H9 (cell line): ENCODE data around the gene CCDC27. TPM values are rescaled to one million over a fixed set of nuclear protein-coding genes. Genes with fewer than 3 reads are reported as not detected.

Experiments used
- DNase-seq: peaks from one replicate; pipeline ENCODE4 v3.0.0-alpha.2; 2017
- H2AFZ ChIP-seq: one replicate; pipeline ENCODE4 v1.6.1; 2013; ENCODE audit warnings: mild to moderate bottlenecking, low read length, control low read depth, moderate library complexity
- H2AK5ac ChIP-seq: 2 replicates; pipeline ENCODE4 v1.6.1; 2013; ENCODE audit warnings: low read length, control low read depth, mixed read lengths; ENCODE audit not compliant: insufficient read length
- H2BK120ac ChIP-seq: one replicate; pipeline ENCODE4 v1.6.1; 2013; ENCODE audit warnings: low read depth, mild to moderate bottlenecking, low read length, control low read depth, inconsistent platforms; ENCODE audit not compliant: poor library complexity, severe bottlenecking
- H2BK12ac ChIP-seq: 2 replicates; pipeline ENCODE4 v1.6.1; 2013; ENCODE audit warnings: low read length, control low read depth, mixed read lengths, low read depth; ENCODE audit not compliant: insufficient read length
- H2BK15ac ChIP-seq: 2 replicates; pipeline ENCODE4 v1.6.1; 2013; ENCODE audit warnings: low read depth, low read length, control low read depth
- H2BK20ac ChIP-seq: one replicate; pipeline ENCODE4 v1.6.1; 2013; ENCODE audit warnings: low read depth, mild to moderate bottlenecking, low read length, control low read depth, inconsistent platforms; ENCODE audit not compliant: poor library complexity, severe bottlenecking
- H2BK5ac ChIP-seq: 2 replicates; pipeline ENCODE4 v1.6.1; 2013; ENCODE audit warnings: low read length, control low read depth, mixed read lengths; ENCODE audit not compliant: insufficient read length
- H3K14ac ChIP-seq: 2 replicates; pipeline ENCODE4 v1.6.1; 2013; ENCODE audit warnings: low read length, control low read depth; ENCODE audit not compliant: insufficient read depth
- H3K18ac ChIP-seq: 2 replicates; pipeline ENCODE4 v1.6.1; 2013; ENCODE audit warnings: low read depth, mild to moderate bottlenecking, mixed read lengths, low read length, control low read depth; ENCODE audit not compliant: insufficient read length
- H3K23ac ChIP-seq: 2 replicates; pipeline ENCODE4 v1.6.1; 2013; ENCODE audit warnings: low read length, control low read depth, mixed read lengths, low read depth; ENCODE audit not compliant: insufficient read length
- H3K23me2 ChIP-seq: 2 replicates; pipeline ENCODE4 v1.6.1; 2013; ENCODE audit warnings: low read depth, mild to moderate bottlenecking, mixed read lengths, low read length, control low read depth; ENCODE audit not compliant: insufficient read length, poor library complexity, severe bottlenecking
- H3K27ac ChIP-seq: 2 replicates; pipeline ENCODE4 v1.5.1; 2013; ENCODE audit warnings: low read length, control low read depth, mixed read lengths, low read depth; ENCODE audit not compliant: insufficient read length
- H3K27me3 ChIP-seq: 2 replicates; pipeline ENCODE4 v1.6.1; 2013; ENCODE audit warnings: low read length, control low read depth, inconsistent platforms; ENCODE audit not compliant: insufficient read depth
- H3K4ac ChIP-seq: 2 replicates; pipeline ENCODE4 v1.6.1; 2013; ENCODE audit warnings: low read depth, mild to moderate bottlenecking, control low read depth, inconsistent platforms, low read length, moderate library complexity
- H3K4me1 ChIP-seq: 2 replicates; pipeline ENCODE4 v1.6.1; 2013; ENCODE audit warnings: low read length, control low read depth, inconsistent platforms; ENCODE audit not compliant: insufficient read depth
- H3K4me2 ChIP-seq: 2 replicates; pipeline ENCODE4 v1.6.1; 2013; ENCODE audit warnings: low read length, control low read depth, mixed read lengths; ENCODE audit not compliant: insufficient read length, insufficient read depth
- H3K56ac ChIP-seq: 2 replicates; pipeline ENCODE4 v1.6.1; 2013; ENCODE audit warnings: low read depth, mild to moderate bottlenecking, mixed read lengths, low read length, control low read depth; ENCODE audit not compliant: insufficient read length
- H3K79me1 ChIP-seq: 2 replicates; pipeline ENCODE4 v1.6.1; 2013; ENCODE audit warnings: low read depth, mild to moderate bottlenecking, moderate library complexity, low read length, control low read depth, inconsistent platforms; ENCODE audit not compliant: insufficient read depth, poor library complexity, severe bottlenecking
- H3K79me2 ChIP-seq: 2 replicates; pipeline ENCODE4 v1.6.1; 2013; ENCODE audit warnings: low read length, control low read depth, inconsistent platforms; ENCODE audit not compliant: insufficient read depth
- H3K9ac ChIP-seq: 2 replicates; pipeline ENCODE4 v1.6.1; 2013; ENCODE audit warnings: low read length, control low read depth, mixed read lengths; ENCODE audit not compliant: insufficient read length; ENCODE audit errors: extremely low read depth
- H3K9me3 ChIP-seq: one replicate; pipeline ENCODE4 v1.6.1; 2013; ENCODE audit warnings: low read depth, low read length, inconsistent platforms; ENCODE audit not compliant: control insufficient read depth
- H3T11ph ChIP-seq: one replicate; pipeline ENCODE4 v1.6.1; 2013; ENCODE audit warnings: mild to moderate bottlenecking, low read length, control low read depth, inconsistent platforms
- H4K20me1 ChIP-seq: one replicate; pipeline ENCODE4 v1.6.1; 2013; ENCODE audit not compliant: control insufficient read depth, insufficient read length, insufficient read depth
- H4K5ac ChIP-seq: 2 replicates; pipeline ENCODE4 v1.6.1; 2013; ENCODE audit warnings: low read depth, mild to moderate bottlenecking, mixed read lengths, low read length, control low read depth; ENCODE audit not compliant: insufficient read length
- H4K8ac ChIP-seq: replicated peaks from 2 replicates; pipeline ENCODE4 v1.6.1; 2013; ENCODE audit warnings: low read length, control low read depth, mixed read lengths, low read depth; ENCODE audit not compliant: insufficient read length
- H4K91ac ChIP-seq: 2 replicates; pipeline ENCODE4 v1.6.1; 2013; ENCODE audit warnings: low read depth, mild to moderate bottlenecking, moderate library complexity, mixed read lengths, low read length, control low read depth; ENCODE audit not compliant: insufficient read length
- H3K27ac Mint-ChIP-seq, 3 experiments: 2 replicates in 2 of 3; 3 replicates in 1 of 3; pipeline ENCODE4 v1.8.0; 2020 to 2021; ENCODE audit warnings: mixed read lengths in 3 of 3, mild to moderate bottlenecking in 1 of 3, moderate library complexity in 1 of 3
- H3K27me3 Mint-ChIP-seq: 2 replicates; pipeline ENCODE4 v1.8.0; 2021; ENCODE audit warnings: low read depth, mild to moderate bottlenecking, moderate library complexity, mixed read lengths
- H3K36me3 Mint-ChIP-seq, 3 experiments: 2 replicates in 2 of 3; 3 replicates in 1 of 3; pipeline ENCODE4 v1.8.0; 2020 to 2021; ENCODE audit warnings: low read depth in 3 of 3, mixed read lengths in 3 of 3; ENCODE audit not compliant: insufficient read depth in 1 of 3
- H3K4me1 Mint-ChIP-seq, 2 experiments: 2 replicates each; pipeline ENCODE4 v1.8.0; 2020; ENCODE audit warnings: mixed read lengths in 2 of 2
- H3K4me3 Mint-ChIP-seq, 2 experiments: 2 replicates in 1 of 2; 3 replicates in 1 of 2; pipeline ENCODE4 v1.8.0; 2020 to 2021; ENCODE audit warnings: mild to moderate bottlenecking in 2 of 2, mixed read lengths in 2 of 2, moderate library complexity in 1 of 2
- H3K9me3 Mint-ChIP-seq, 2 experiments: 2 replicates in 1 of 2; 3 replicates in 1 of 2; pipeline ENCODE4 v1.8.0; 2020; ENCODE audit warnings: mild to moderate bottlenecking in 2 of 2, mixed read lengths in 2 of 2, moderate library complexity in 1 of 2
- CTCF ChIP-seq: fragments of 200-600 bp; sonication (generic); conservative IDR thresholded peaks from 3 replicates; pipeline ENCODE4 v1.8.0; 2021; ENCODE audit warnings: antibody characterized with exemption, mild to moderate bottlenecking
- WGBS: extraction: QIAGEN DNeasy Blood & Tissue Kit; methylation state at CpG from one replicate; pipeline ENCODE4 v1.1.7; 2013; ENCODE audit warnings: missing lambda C conversion rate, low lambda C conversion rate, mixed read lengths; ENCODE audit not compliant: insufficient read length; ENCODE audit errors: extremely low coverage; 5-methylcytosine and 5-hydroxymethylcytosine counted together
- total RNA-seq: library from RNA; stranded (reverse); gene quantifications from 2 replicates; pipeline ENCODE4 v1.2.1, GENCODE V29; 2021

The CCDC27 gene
- total RNA-seq, 1 experiment from 2014 or later, result not detected

- Histone ChIP-seq H4K8ac (no peak overlapping the region), H3K18ac (no peak overlapping the region), H3K4ac (no peak overlapping the region), H3K23me2 (no peaks in the 10 kb centered on the region), H4K91ac (no peak overlapping the region), H3K27ac (no peak overlapping the region), H4K20me1 (no peaks in the 10 kb centered on the region), H2AFZ (no peak overlapping the region), H3K4me2 (no peak overlapping the region), H2AK5ac (no peak overlapping the region), H2BK20ac (no peak overlapping the region), H2BK15ac (no peak overlapping the region), H4K5ac (no peak overlapping the region), H3K4me1 (no peaks in the 10 kb centered on the region), H3T11ph (no peak overlapping the region), H3K27me3 (no peaks in the 10 kb centered on the region), H3K56ac (no peak overlapping the region), H2BK12ac (no peak overlapping the region), H3K79me1 (no peaks in the 10 kb centered on the region), H3K14ac (no peak overlapping the region), H3K79me2 (no peaks in the 10 kb centered on the region), H2BK5ac (no peak overlapping the region), H3K9ac (no peak overlapping the region), H2BK120ac (no peak overlapping the region), H3K9me3 (no peaks in the 10 kb centered on the region), H3K23ac (no peak overlapping the region)
- peaks cover 2 to 3% of the 10 kb centered on the region in 2 experiments for H3K4me1 Mint-ChIP-seq
- H3K4me3 Mint-ChIP-seq, result no peak overlapping the region
- no peak for TF ChIP-seq CTCF
- peaks cover under 1% of the 10 kb centered on the region; the same call in 1 of the 2 replicates for H3K27me3 Mint-ChIP-seq
- H3K36me3 Mint-ChIP-seq, result peaks cover 2 to 12% (median 5%) of the 10 kb centered on the region in 3 experiments; a peak in 5 of 7 replicates
- H3K27ac Mint-ChIP-seq, result no peak overlapping the region
- no peaks in the 10 kb centered on the region for H3K9me3 Mint-ChIP-seq
- no peak for DNase-seq
- WGBS, result no CpG with 5 or more reads among the region's 38 CpGs
Observed at GRCh38 chr1:3816331-3817137, 64.3 kb downstream of the CCDC27 start.
